Measurements from ENCODE around the gene C3orf20.

GRCh38 chr3:14801668-14802380 lies 126.9 kb downstream of the C3orf20 start:
- TF ChIP-seq FOS (IDR thresholded peaks at IDR 0.05; ENCODE audit: extremely low read depth, insufficient read length) = no peak
- no peak for TF ChIP-seq BHLHE40 (IDR thresholded peaks at IDR 0.05; ENCODE audit: low read length)
- TF ChIP-seq ZNF57 (CRISPR knock-in tag; IDR thresholded peaks at IDR 0.05) = no peak
- TF ChIP-seq RCOR1 (IDR thresholded peaks at IDR 0.05; ENCODE audit: borderline replicate concordance in 1 of 2, low read depth in 2 of 2, low read length in 2 of 2) = no peak
- TF ChIP-seq TGIF2 (CRISPR knock-in tag; IDR thresholded peaks at IDR 0.05) = no peak
- no peak for TF ChIP-seq FOXJ3 (CRISPR knock-in tag; IDR thresholded peaks at IDR 0.05)
- TF ChIP-seq TAF1 (IDR thresholded peaks at IDR 0.05; ENCODE audit: control insufficient read depth, extremely low read depth, insufficient read depth, low read length, severe bottlenecking) = no peak
- TF ChIP-seq RERE (CRISPR knock-in tag; IDR thresholded peaks at IDR 0.05; ENCODE audit: borderline replicate concordance) = no peak
- no peak for TF ChIP-seq FOXA3 (CRISPR knock-in tag; conservative IDR thresholded peaks at IDR 0.05 in 1 of 2, IDR thresholded peaks at IDR 0.05 in 1 of 2)
- no peak for TF ChIP-seq CHD2 (IDR thresholded peaks at IDR 0.05; ENCODE audit: low read depth, low read length)
- no peak for TF ChIP-seq MAX (CRISPR knock-in tag; IDR thresholded peaks at IDR 0.05)
